GM12892 (cell line): ENCODE data around the gene PYGM.

ENCODE experiments used
- POLR2A ChIP-seq: IDR thresholded peaks from 2 replicates; pipeline ENCODE4 v1.6.1; 2011; ENCODE audit warnings: low read depth, low read length, control low read depth
- POLR2AphosphoS5 ChIP-seq: IDR thresholded peaks from 2 replicates; pipeline ENCODE4 v1.6.1; 2011; ENCODE audit warnings: low read depth, low read length, control low read depth
- TAF1 ChIP-seq: IDR thresholded peaks from 2 replicates; pipeline ENCODE4 v1.6.1; 2011; ENCODE audit warnings: low read depth, mild to moderate bottlenecking, control low read depth, low read length, borderline replicate concordance

DNA sequence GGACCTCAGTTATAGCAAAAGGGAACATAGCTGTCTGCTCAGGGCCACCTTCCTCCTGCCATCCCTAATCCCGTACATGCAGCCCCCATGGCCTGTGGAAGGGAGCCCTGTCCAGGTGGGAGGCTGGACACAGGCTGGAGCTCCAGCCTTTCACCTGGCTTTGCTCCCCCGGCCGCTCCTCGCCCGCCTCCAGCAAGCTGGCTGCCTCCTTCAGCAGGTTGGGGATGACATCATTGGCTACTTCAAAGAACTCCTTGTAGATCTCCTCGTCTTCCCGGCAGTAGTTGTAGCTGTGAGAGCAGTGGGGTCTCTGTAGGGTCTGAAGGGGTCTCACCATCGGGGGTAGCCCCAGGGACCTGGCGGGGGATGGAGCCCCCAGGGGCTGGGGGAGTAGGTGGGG is 45.7 kb upstream of the PYGM start:
- TF ChIP-seq TAF1 (no peak), POLR2A (no peak), POLR2AphosphoS5 (no peak)
